NCI-H1436 (cell line): ENCODE data around the gene ZMYND10.

ENCODE experiments used
- DNase-seq: peaks from one replicate; lab custom pipeline; 2025; lab: John Stamatoyannopoulos, UW

ZMYND10 gene

GRCh38 chr3:50370594-50370993 lies 25.1 kb upstream of the ZMYND10 start:
- DNase-seq, result no peak

GRCh38 chr3:50369012-50369670 lies 23.6 kb upstream of the ZMYND10 start:
- no peak for DNase-seq

DNA sequence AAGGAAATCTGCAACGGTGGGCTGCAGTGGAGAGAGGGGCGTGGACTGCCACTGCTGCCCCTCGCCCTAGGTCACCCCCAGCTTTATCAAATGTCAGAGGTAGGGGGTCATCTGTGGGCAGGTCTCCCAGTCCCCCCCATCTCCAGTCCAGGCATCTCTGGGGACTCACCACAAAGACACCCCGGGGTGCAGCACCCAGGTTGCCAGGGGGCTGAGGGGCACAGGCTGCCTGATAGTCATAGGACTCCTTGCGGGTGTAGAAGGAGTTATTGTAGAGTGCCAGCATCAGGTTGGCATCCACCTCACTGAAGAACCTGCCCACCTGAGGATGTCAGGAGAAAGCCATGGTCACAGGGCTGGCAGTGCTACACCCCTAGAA lies 20.3 kb upstream of the ZMYND10 start:
- DNase-seq, result no peak

DNA sequence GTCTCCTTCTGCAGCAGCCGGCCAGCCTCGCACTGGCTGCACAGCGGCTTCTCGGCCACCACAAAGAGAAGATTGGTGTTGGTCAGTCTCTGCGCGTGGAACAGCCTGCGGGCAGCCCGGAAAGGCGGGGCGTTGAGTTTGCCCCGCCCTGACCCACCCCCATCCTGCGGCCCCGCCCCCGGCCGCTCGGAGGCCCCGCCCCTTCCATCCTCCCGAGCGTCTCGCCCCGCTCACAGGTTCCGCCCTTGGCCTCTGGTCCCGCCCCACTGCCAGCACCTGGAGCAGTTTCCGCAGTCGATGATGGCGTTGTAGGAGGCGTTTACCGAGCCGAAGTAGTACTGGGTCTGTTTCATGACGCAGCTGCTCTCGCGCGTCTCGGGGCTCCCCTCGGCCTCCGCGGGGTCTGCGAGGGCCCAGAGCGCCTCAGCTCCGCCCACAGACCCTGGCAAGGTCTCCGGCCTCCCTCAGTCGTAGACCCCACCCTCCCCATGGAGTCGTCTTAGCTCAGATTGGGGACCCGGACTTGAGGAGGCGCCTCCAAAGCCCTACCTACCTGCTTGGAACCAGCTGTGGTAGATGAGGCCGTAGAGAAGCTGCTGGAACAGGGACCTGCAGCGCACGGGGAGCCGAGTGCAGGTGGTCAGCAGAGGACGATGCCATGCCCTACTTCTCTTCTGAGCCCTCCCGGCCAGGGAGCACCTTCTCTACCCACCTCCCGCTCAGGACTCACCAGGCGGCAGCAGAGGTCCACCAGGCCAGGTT lies 19.7 kb upstream of the ZMYND10 start:
- peak; percentile 67 for DNase-seq

DNA sequence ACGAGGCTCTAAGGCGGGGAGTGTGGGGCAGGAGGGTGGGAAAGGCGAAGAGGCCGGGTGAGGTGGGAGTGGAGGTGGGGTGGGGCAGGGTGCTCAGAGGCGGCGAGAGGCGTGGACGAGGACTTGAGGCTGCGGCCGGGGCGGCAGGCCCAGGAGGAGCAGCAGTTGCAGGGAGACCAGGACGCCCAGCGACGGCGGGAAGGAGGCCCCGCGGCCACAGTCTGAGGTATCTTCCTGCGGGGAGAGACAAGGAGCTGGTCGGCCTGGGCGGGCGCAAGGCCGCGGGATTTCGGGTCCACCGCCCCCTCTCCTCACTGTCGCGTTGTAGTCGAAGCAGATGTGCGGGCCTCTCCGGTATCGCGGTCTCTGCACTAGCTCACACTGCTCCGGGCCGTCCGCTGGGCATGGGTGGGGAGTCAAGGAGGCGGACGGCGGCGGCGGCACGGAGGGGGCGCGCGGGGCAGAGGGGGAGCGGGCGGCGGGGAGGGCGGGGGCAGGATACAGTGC lies 19.1 kb upstream of the ZMYND10 start:
- no peak for DNase-seq

DNA sequence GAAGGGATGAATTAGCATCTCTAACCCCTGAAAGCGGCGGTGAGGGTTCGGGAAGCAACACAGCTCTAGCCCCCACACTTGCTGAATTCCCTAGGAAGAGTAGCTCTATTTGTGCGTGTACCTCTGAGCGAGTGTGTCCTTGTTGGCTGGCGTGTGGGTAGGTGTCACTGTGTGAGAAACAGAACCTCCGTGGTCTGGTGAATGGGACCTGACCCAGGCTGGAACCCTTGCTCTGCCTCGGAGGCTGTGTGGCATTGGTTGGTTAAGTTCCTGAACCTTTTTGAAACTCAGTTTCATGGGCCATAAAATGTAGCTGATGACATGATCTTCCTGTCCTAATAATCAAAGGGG lies 14.2 kb upstream of the ZMYND10 start:
- no peak for DNase-seq

GRCh38 chr3:50358911-50359759 lies 13.6 kb upstream of the ZMYND10 start, which contains the start of gene TMEM115:
TMEM115 (minus strand) TSS chr3:50359521; CDS start chr3:50359063, 458 bp downstream.
- DNase-seq, result peak; percentile 90

DNA sequence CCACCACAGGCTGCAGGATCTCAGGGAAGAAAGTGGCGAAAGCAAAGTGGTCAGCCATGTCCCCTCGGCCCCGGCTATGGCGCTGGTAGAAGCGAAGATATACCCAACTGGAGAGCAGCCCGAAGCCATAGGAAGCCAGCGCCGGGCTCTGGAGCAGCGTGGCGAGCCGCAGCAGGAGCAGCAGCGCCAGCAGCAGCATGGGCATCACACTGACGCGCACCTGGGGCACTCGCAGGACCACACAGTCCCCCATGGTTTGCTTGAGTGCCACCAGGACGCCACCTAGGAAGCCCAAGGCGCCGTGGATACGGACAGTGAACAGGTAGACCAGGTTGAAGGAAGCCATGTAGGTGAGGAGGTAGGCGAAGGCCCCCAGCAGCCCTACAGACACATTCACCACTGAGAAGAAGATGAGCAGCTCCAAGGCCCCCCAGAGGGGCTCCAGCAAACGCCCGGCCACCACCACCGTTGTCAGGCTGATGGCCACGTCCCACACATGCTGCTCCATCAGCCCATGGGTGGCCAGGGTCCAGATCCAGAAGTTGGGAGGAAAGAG lies 12.9 kb upstream of the ZMYND10 start:
- DNase-seq, result no peak

- DNase-seq, result no peak
Observed at GRCh38 chr3:50357481-50357880, 11.9 kb upstream of the ZMYND10 start.

GRCh38 chr3:50356553-50356952 lies 11.0 kb upstream of the ZMYND10 start:
- no peak for DNase-seq

GRCh38 chr3:50355829-50356552 lies 10.5 kb upstream of the ZMYND10 start:
- DNase-seq, result no peak

DNA sequence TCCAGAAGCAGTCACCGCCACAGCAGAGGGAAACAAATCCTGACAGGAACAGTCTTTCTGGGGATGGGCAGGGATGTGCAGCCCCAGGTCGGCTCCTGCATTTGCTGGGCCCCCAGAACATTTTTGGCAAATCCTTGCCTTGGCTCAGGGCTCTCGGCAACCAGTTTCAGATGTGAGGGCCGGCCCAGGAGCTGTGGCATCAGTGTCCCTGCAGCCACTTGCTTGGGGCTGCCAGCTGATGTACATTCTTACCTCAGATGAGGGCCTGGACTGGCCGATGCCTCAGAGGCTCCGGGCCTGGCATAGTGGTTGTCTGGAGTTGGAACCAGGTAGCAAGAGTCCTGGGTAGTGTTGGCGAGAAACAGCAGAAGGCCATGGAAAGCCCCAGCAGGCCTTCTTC lies 9.3 kb upstream of the ZMYND10 start:
- DNase-seq, result no peak

GRCh38 chr3:50354186-50354764 lies 8.7 kb upstream of the ZMYND10 start:
- DNase-seq, result no peak

GRCh38 chr3:50353245-50354004 lies 7.9 kb upstream of the ZMYND10 start:
- DNase-seq, result no peak

- DNase-seq, result no peak
Observed at GRCh38 chr3:50352781-50353180, 7.2 kb upstream of the ZMYND10 start.

- DNase-seq, result no peak
Observed at GRCh38 chr3:50351323-50351697, 5.8 kb upstream of the ZMYND10 start.

DNA sequence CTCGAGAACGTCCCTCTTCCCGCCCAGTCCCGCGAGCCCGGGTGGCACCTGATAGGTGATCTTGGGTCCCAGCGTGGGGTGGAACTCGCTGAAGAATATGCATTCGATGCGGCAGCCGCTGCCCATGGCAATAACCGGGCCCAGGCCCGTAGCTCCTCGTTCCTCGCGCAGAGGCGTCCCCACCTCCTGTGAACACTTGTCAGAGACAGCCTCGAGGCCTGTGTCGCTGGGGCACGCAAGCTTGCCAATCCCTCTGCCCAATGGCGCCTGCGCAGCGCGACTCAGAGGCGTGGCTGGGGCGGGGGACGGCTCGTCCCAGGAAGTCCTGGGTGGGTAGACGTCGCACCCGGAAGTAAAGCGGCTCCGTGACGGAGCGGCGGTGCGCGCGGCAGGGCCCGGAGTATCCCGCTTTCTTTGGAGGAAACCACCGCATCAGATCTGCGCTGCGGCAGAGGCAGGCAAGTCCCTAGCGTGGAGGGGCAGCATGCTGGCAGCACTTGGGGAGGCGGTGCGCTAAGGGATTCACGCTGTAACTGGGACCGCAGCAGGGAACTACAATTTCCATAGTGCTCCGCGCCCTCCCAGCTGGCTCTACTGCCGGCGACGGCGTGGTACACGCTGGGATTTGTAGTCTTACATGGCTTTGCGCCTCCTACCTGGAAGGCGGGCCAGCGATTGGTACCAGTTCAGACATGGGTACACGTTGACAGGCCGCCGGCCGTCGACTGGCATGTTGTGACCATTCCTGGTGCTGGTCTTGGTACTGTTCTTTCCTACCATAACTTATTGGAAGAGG lies 5.2 kb upstream of the ZMYND10 start, which contains the start of the genes CYB561D2 and NPRL2:
Gene CYB561D2 (plus strand): TSS at position 336 of the 796 bp plus-strand sequence. CDS start 572 bp downstream, outside the sequence.
Gene NPRL2 (minus strand): TSS at position 249 of the 796 bp plus-strand sequence. CDS start 123 bp downstream, at position 126.
- peak; percentile 74 for DNase-seq

GRCh38 chr3:50350213-50350526 lies 4.6 kb upstream of the ZMYND10 start:
- no peak for DNase-seq

GRCh38 chr3:50347187-50347813 lies 1.8 kb upstream of the ZMYND10 start:
- DNase-seq, result peak; percentile 44
